ENCODE results near the gene ATP1A4.
A peak's percentile ranks its signal among the peaks of the same experiment; 100 is the strongest.
"Not testable (repeated sequence)": the region's sequence is repeated elsewhere in the genome, so short reads cannot be mapped to it uniquely, and the experiment has no call there.

Gene ATP1A4

DNA sequence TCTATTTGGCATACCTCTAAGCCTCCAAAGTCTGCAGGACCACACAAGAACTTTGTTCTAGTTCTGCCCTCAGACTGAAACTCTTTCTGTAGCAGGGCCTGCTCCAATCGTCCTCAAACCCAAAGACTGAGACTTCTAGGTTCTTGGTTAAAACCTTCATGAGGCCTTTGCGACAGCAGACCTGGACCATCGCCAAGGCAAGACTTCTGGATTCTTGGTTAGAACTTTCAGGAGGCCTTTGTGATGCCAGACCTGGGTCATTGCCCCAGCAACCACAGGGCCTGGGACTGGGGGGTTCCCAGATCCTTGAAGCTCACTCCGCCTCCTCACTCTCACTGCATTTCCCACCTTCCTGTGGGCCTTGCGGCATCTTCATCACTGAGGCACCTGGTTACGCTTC, at the start of gene ATP1A4:
TSS of gene ATP1A4 (plus strand) at position 301 of the 400 bp plus-strand sequence. CDS start 438 bp downstream, outside the sequence.
- H3K4me2 ChIP-seq, result peak within 1 kb of the TSS in 1 of 11 experiments; percentile 44; a peak in 1 of 22 replicates
- H3K9ac ChIP-seq, result no peak within 1 kb of the TSS
- H3K4me1 ChIP-seq, result peaks cover 0 to 24% (median 4%) of the 10 kb centered on the region in 10 experiments; a peak in 10 of 20 replicates
- H3K9me3 ChIP-seq (replicated peaks in 1 of 11), result no peaks in the 10 kb centered on the region
- no peak within 1 kb of the TSS for H3K27ac ChIP-seq
- no peaks in the 10 kb centered on the region for H3K27me3 ChIP-seq
- H4K20me1 ChIP-seq, result no peaks in the 10 kb centered on the region; a peak in 1 of 22 replicates
- no peaks in the 10 kb centered on the region for H3K36me3 ChIP-seq
- TF ChIP-seq Cebpa-rat (IDR thresholded peaks at IDR 0.05), result no peak
- no peak within 1 kb of the TSS for H3K4me3 ChIP-seq

DNA sequence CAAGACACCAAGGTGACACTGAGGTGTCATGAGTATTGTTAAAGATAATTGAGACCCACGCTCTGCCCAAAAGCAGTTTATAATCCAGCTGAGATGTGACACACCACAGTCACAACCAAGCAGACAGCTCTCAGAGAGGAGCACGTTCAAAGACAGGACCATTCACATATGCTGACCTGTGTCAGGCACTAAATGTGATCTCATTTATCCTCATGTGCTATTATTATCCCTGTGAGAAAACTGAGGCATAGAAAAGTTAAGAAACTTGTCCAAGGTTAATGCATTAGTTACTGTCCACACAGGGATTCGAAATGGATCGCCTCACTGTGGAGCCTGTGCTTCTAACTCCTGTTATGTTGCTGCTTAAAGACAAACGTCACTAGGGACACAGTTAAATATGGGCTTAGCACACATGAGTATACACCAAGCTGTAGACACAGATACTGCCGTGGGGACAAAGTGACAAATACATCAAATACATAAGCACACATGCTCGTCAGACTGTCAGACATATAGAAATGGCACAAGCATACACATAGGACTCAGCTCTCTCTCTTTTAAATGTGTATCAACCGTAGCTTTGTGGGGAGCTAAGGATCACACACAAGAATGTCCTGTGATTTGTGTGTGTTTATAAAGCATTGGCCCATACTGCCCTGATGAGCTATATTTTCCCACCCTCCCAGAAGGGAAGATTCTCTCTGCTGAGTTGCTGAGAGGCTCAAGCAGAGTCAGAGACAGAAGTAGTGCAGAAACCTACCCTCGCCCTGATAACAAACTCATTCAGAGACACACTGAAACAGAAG, 49.5 kb upstream of the ATP1A4 start:
- H3K9me3 ChIP-seq (replicated peaks in 1 of 11), result no peaks in the 10 kb centered on the region
- H3K27ac ChIP-seq, result peak overlapping the region in 2 of 11 experiments; percentile 2 to 20; a peak in 2 of 22 replicates
- no peak for TF ChIP-seq Cebpa-rat (IDR thresholded peaks at IDR 0.05)

DNA sequence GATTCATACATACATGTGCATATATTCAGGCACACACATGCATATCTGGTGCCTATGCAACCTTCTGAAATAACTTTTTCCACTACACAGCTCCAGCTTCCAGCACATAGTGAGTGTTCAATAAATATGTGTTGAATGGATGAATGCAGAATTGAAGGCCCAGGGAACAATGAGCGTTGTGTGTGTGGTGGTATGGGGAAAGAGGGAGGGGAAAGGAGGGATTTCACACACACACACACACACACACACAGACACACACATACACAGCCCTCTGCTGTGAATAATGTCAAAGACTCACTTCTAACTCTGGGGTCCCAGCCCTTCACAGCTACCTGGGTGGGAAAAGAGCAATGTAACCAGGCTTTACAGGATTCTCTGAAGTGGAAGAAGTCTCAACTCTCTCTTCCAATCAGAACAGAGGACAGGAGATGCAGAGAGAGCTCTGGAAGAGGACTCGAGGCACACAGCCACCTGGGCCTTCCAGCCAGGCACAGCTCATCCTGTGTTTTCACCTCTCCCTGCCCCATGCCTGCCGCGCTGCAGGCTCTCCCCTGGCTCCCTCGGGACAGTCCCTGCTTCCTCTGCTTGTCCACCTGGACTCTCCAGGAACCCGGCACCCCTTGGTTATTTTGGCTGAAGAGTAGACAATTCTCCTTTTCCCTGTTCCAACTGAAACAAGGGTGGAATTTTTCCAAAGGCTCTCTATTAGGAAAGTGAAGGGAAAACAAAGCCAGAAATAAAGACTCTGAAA, 47.6 kb upstream of the ATP1A4 start:
- peak overlapping the region in 2 of 11 experiments; percentile 5 to 12; a peak in 1 of 22 replicates for H3K27ac ChIP-seq

More for the DNA sequence above, 49.5 kb upstream of the ATP1A4 start:
- Histone ChIP-seq H4K20me1 (peaks cover 0 to 13% (median 7%) of the 10 kb centered on the region in 11 experiments; a peak in 12 of 22 replicates), H3K36me3 (no peaks in the 10 kb centered on the region), H3K4me2 (peak overlapping the region; percentile 52 to 88 (median 70)), H3K9ac (peak overlapping the region in 4 of 11 experiments; percentile 6 to 51 (median 28); a peak in 5 of 22 replicates), H3K4me1 (peaks cover 62 to 71% (median 65%) of the 10 kb centered on the region in 10 experiments), H3K4me3 (no peak overlapping the region), H3K27me3 (no peaks in the 10 kb centered on the region)

GRCh38 chr1:160104486-160104885, 46.9 kb upstream of the ATP1A4 start:
- H3K9ac ChIP-seq, result no peak overlapping the region
- peaks cover 46 to 63% (median 50%) of the 10 kb centered on the region in 10 experiments for H3K4me1 ChIP-seq
- no peaks in the 10 kb centered on the region for H3K36me3 ChIP-seq
- TF ChIP-seq Cebpa-rat (IDR thresholded peaks at IDR 0.05), result no peak
- H3K4me3 ChIP-seq, result no peak overlapping the region
- H4K20me1 ChIP-seq, result no peaks in the 10 kb centered on the region
- H3K4me2 ChIP-seq, result peak overlapping the region; percentile 24 to 73 (median 42)
- H3K27ac ChIP-seq, result peak overlapping the region in 2 of 11 experiments; percentile 5 to 12; a peak in 1 of 22 replicates
- H3K27me3 ChIP-seq, result no peaks in the 10 kb centered on the region
- H3K9me3 ChIP-seq (replicated peaks in 1 of 11), result no peaks in the 10 kb centered on the region

More for the DNA sequence above, 47.6 kb upstream of the ATP1A4 start:
- Histone ChIP-seq H4K20me1 (no peaks in the 10 kb centered on the region), H3K9ac (0 out of 22 replicates have a peak overlapping the region, but pooled peaks of 1 of the 11 experiments have one; percentile 9), H3K4me3 (no peak overlapping the region), H3K36me3 (no peaks in the 10 kb centered on the region), H3K4me2 (peak overlapping the region; percentile 24 to 73 (median 42)), H3K4me1 (peaks cover 51 to 62% (median 54%) of the 10 kb centered on the region in 10 experiments), H3K27me3 (no peaks in the 10 kb centered on the region), H3K9me3 (replicated peaks in 1 of 11) (no peaks in the 10 kb centered on the region)
- TF ChIP-seq Cebpa-rat (IDR thresholded peaks at IDR 0.05), result no peak

DNA sequence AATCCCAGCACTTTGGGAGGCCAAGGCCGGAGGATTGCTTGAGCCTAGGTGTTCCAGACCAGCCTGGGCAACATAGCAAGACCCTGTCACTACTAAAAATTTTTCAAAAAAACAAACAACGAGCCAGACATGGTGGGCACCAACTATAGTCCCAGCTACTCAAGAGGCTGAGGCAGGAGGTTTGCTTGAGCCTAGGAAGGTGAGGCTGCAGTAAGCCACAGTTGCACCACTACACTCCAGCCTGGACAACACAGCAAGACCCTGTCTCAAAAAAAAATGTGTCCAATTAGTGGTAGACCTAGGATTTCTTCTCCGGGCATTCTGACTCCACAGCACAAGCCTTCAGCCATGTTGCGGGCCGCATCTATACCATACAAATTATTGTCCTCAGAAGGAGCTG, 46.2 kb upstream of the ATP1A4 start:
- H3K9ac ChIP-seq, result no peak overlapping the region
- no peaks in the 10 kb centered on the region for H3K36me3 ChIP-seq
- TF ChIP-seq Cebpa-rat (IDR thresholded peaks at IDR 0.05), result no peak
- H3K4me2 ChIP-seq, result peak overlapping the region in 7 of 11 experiments; percentile 38 to 73 (median 50); a peak in 9 of 22 replicates
- H4K20me1 ChIP-seq, result no peaks in the 10 kb centered on the region
- no peak overlapping the region for H3K27ac ChIP-seq
- no peaks in the 10 kb centered on the region for H3K9me3 ChIP-seq (replicated peaks in 1 of 11)
- no peak overlapping the region for H3K4me3 ChIP-seq
- H3K27me3 ChIP-seq, result no peaks in the 10 kb centered on the region
- peaks cover 43 to 62% (median 46%) of the 10 kb centered on the region in 10 experiments for H3K4me1 ChIP-seq

- H3K4me3 ChIP-seq, result no peak overlapping the region
- no peaks in the 10 kb centered on the region for H3K9me3 ChIP-seq (replicated peaks in 1 of 11)
- no peaks in the 10 kb centered on the region for H3K36me3 ChIP-seq
- no peak overlapping the region for H3K4me2 ChIP-seq
- no peak for TF ChIP-seq Cebpa-rat (IDR thresholded peaks at IDR 0.05)
- no peak overlapping the region for H3K27ac ChIP-seq
- H3K9ac ChIP-seq, result no peak overlapping the region
- peaks cover 31 to 74% (median 49%) of the 10 kb centered on the region in 10 experiments for H3K4me1 ChIP-seq
- no peaks in the 10 kb centered on the region for H4K20me1 ChIP-seq
- no peaks in the 10 kb centered on the region for H3K27me3 ChIP-seq
Measured at GRCh38 chr1:160107512-160107911, 43.9 kb upstream of the ATP1A4 start.

DNA sequence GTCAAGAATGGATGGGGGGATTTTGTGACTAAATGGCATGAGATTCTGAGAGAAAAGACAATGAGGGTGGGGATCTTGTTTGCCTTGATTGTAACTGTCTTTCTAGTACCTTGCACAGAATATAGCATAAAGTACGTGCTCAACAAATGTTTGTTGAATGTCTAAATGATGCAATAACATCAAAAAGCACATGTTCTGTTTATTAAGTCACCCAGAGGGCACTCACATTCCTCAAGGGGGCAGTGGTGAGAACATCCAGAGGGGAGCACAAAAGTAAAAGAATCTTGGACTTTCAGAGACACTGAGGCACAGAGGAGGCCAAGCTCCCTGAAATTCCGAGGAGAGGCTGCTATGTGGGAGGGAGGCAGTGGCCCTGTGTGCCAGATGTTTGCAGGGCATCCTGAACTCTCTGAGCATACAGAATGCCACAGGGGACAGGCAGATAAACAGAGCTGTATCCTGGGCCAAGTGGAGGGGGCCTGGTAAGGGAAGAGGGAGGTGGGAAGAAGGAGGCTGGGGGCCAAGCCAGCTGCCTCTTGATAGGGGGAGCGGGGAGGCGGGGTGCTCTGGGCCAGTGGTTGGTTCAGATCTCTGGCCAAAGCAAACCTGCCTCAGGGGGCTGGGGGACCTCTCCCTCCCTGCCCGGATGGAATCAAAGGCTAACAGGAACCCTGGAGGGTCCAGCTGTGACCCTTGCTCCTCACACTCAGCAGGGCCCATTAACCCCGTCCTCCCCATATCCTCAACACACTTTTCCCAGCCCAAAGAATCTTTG, 42.3 kb upstream of the ATP1A4 start:
- peak in 3 of 11 experiments; percentile 22 to 70 (median 65); a peak in 5 of 22 replicates for TF ChIP-seq Cebpa-rat (IDR thresholded peaks at IDR 0.05)
- Histone ChIP-seq H3K27ac (peak overlapping the region in 5 of 11 experiments; percentile 9 to 54 (median 27); a peak in 5 of 22 replicates), H3K4me3 (no peak overlapping the region), H3K9ac (no peak overlapping the region), H3K27me3 (no peaks in the 10 kb centered on the region), H3K36me3 (no peaks in the 10 kb centered on the region), H3K4me1 (peaks cover 15 to 74% (median 47%) of the 10 kb centered on the region in 10 experiments), H4K20me1 (no peaks in the 10 kb centered on the region), H3K4me2 (no peak overlapping the region; a peak in 1 of 22 replicates), H3K9me3 (replicated peaks in 1 of 11) (no peaks in the 10 kb centered on the region)

GRCh38 chr1:160109686-160110085, 41.7 kb upstream of the ATP1A4 start:
- no peaks in the 10 kb centered on the region for H3K27me3 ChIP-seq
- no peak for TF ChIP-seq Cebpa-rat (IDR thresholded peaks at IDR 0.05)
- H3K4me3 ChIP-seq, result no peak overlapping the region
- H3K36me3 ChIP-seq, result no peaks in the 10 kb centered on the region
- H3K4me1 ChIP-seq, result peaks cover 9 to 73% (median 41%) of the 10 kb centered on the region in 10 experiments
- H3K9me3 ChIP-seq (replicated peaks in 1 of 11), result no peaks in the 10 kb centered on the region
- H3K9ac ChIP-seq, result no peak overlapping the region
- no peaks in the 10 kb centered on the region for H4K20me1 ChIP-seq
- H3K4me2 ChIP-seq, result no peak overlapping the region
- H3K27ac ChIP-seq, result no peak overlapping the region

- not testable (repeated sequence) for H4K20me1 ChIP-seq; H3K9me3 ChIP-seq (replicated peaks in 1 of 11); H3K36me3 ChIP-seq; H3K4me3 ChIP-seq; H3K27me3 ChIP-seq
- H3K27ac ChIP-seq, result peak overlapping the region in 1 of 11 experiments; percentile 49; a peak in 3 of 22 replicates
- H3K4me2 ChIP-seq, result peak overlapping the region in 5 of 11 experiments; percentile 67 to 78 (median 70); a peak in 8 of 22 replicates
- H3K9ac ChIP-seq, result 0 out of 22 replicates have a peak overlapping the region, but pooled peaks of 1 of the 11 experiments have one; percentile 29
- peaks cover 0 to 74% (median 43%) of the 10 kb centered on the region in 10 experiments; a peak in 16 of 20 replicates for H3K4me1 ChIP-seq
Measured at GRCh38 chr1:160111462-160111861, 39.9 kb upstream of the ATP1A4 start.
